Left ventricle myocardium superior (tissue), 1 donor: Measurements from ENCODE around the gene LIPE. TPM values are rescaled to one million over a fixed set of nuclear protein-coding genes. Genes with fewer than 3 reads are reported as not detected.

Source experiments
- ATAC-seq: fragments of 200-7000 bp; cut with Tn5 transposase; one replicate; pipeline ENCODE4 v1.9.1; 2020; ENCODE audit warnings: mild to moderate bottlenecking, moderate library complexity
- DNase-seq: peaks from one replicate; pipeline ENCODE4 v3.0.0-alpha.2; 2020
- intact Hi-C: fragments of 100-400 bp; cut with micrococcal nuclease; formaldehyde crosslinking; loops from one replicate; pipeline ENCODE4 v1.11.0; 2022
- total RNA-seq: library from RNA; stranded (reverse); fragmentation: NEBNext Ultra II Directional; extraction: Animal tissue kit (Norgen Biotek cat#: 25700); gene quantifications from one replicate; pipeline ENCODE4 v1.2.1, GENCODE V29; 2021
- donor health status: DM: no; HTN: yes; CAD: no; lungs with severe emphysema.

LIPE gene
- total RNA-seq, 1 donor from 2014 or later = 41.0 TPM

- intact Hi-C loops = no loop called here
- no peak for DNase-seq
- no peak for ATAC-seq
Measured at GRCh38 chr19:42368360-42368759, 58.8 kb downstream of the LIPE start.

DNA sequence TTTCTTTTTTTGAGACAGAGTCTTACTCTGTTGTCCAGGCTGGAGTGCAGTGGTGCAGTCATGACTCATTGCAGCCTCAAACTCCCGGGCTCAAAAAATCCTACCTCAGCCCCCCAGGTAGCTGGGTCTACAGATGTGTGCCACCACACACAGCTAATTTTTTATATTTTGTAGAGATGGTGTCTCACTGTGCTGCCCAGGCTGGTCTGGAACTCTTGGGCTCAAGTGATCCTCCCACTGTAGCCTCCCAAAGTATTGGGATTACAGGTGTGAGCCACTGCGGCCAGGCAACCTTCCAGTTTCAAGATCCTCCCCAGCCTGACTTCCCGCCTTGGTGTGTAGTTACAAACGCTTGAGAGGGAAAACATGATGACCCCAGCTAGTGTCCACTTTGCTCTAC is 59.3 kb downstream of the LIPE start:
- DNase-seq = no peak
- ATAC-seq = no peak
- intact Hi-C loops = no loop called here

- intact Hi-C loops = no loop called here
- DNase-seq (no peak), ATAC-seq (peak; percentile 70)
Measured at GRCh38 chr19:42366673-42367072, 60.5 kb downstream of the LIPE start.

DNA sequence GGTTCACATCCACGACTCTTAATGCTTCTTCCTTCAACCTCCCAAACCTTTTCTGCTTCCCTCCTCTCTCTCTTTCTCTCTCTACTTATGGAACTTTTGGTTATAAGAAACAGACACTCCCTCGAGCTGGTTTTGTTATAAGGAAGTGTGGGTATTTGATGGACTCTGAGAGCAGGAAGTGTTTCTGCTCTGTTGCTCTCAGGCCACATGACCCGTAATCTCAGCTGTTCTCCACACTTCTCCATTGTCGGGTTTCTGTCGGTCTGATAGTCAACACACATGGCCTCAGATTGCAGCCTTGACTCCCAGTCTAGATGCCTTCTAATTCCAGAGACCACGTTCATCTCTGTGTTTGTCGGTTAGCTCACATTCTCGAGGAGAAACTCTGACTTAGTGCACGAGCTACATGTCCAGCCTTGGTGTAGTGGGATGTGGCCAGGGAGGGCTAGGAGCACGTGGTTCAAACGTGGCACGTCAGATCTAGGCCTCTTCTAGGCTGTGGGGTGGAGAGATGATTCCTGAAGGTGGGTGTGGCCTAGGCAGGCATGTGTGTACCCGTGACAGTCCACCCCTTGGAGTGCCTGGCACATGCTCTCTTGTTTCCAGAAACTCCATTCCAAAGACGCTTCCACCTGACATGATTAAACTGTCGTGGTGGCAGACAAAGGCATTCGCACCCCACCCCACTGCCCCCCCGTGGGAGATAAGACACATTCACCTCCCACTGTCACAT is 63.4 kb downstream of the LIPE start:
- ATAC-seq (no peak), DNase-seq (no peak)
- intact Hi-C loops = no loop called here

DNA sequence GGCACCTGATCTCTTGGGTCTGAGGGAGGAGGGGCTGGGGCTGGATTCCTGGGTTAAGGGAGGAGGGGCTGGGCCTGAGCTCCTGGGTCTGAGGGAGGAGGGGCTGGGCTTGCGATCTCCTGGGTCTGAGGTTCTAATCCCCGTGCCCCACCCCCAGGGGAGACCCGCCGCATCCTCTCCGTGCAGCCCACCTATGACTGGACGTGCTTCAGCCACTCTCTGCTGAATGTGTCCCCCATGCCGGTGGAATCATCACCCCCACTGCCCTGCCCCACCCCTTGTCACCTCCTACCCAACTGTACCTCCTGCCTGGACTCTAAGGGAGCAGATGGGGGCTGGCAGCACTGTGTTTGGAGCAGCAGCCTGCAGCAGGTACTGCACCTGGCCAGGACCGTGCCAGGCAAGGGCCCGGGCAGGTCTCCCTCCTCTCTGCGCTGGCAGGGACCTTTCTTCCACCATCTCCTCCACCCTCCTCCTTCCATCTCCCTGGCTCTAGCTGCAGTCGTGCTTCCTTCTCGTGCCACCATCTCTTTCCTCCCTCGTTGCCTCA is 64.2 kb downstream of the LIPE start:
- intact Hi-C loops = no loop called here
- DNase-seq = no peak
- ATAC-seq = no peak

GRCh38 chr19:42362342-42362741 is 64.8 kb downstream of the LIPE start:
- DNase-seq (no peak), ATAC-seq (no peak)
- intact Hi-C loops = no loop called here

DNA sequence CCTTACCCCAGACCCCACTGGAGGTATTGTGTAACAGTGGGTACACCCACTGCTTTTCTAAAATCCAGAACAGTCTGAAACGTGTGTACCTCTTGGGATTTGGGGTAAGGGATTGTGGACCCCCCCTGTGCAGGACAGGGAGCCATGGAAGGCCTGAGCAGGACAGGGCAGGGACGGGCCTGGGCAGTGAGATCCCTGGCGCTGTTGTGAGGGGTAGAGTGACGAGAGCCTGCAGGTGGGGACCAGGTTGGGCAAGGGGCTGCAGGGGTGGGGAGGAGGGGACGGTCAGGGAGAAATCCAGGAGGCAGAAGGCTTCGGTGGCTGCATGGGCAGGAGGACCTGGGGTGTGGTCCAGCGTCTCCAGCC is 65.7 kb downstream of the LIPE start:
- no peak for ATAC-seq
- DNase-seq = no peak
- intact Hi-C loops = no loop called here

DNA sequence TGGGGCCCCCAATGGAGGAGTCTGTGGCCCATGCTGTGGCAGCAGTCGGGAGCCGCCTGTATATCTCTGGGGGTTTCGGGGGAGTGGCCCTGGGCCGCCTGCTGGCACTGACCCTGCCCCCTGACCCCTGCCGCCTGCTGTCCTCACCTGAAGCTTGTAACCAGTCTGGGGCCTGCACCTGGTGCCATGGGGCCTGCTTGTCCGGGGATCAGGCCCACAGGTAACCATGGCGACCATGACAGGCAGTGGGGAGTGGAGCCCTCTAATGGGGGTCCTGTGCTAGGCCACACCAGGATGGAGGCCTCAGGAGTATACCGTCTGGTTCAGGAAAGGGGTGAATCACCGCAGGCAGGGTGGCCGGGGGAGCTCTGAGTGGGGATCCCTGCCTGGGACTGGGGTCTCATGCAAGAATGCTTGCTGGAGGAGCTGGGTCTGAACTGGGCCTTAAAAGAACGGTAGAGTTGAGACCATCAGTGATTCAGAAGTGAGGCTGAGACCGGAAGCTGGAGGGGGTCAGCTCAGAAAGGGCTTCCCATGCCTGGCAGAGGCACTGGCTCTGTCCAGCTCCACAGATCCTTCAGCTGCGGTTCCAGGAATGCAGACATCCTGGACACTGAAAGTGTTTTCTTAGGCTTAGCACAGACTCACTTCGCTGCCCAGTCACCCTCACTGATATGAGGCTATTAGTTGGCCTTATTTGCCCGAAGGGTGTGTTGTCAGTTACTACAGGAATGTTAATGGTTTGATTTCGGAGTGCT is 66.2 kb downstream of the LIPE start:
- ATAC-seq (no peak), DNase-seq (no peak)
- intact Hi-C loops = no loop called here

DNA sequence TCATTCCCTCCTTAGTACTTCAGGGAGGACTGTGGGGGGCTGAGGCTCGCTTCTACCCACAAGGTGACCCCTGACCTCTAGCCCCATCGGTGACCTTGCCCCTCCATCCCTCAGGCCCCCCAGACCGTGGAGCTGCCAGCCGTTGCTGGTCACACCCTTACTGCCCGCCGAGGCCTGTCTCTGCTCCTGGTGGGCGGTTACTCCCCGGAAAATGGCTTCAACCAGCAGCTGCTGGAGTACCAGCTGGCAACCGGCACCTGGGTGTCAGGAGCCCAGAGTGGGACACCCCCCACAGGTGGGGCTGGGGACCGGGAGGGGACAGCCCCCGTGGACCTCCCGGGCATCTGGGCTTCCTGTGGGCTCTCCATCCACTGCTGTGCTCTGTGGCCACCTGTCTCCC is 69.9 kb downstream of the LIPE start:
- no peak for ATAC-seq
- DNase-seq = no peak
- intact Hi-C loops = no loop called here

- intact Hi-C loops = no loop called here
- DNase-seq (no peak), ATAC-seq (no peak)
Measured at GRCh38 chr19:42356686-42357085, 70.5 kb downstream of the LIPE start.

GRCh38 chr19:42355896-42356295 is 71.3 kb downstream of the LIPE start:
- ATAC-seq (no peak), DNase-seq (no peak)
- intact Hi-C loops = no loop called here

DNA sequence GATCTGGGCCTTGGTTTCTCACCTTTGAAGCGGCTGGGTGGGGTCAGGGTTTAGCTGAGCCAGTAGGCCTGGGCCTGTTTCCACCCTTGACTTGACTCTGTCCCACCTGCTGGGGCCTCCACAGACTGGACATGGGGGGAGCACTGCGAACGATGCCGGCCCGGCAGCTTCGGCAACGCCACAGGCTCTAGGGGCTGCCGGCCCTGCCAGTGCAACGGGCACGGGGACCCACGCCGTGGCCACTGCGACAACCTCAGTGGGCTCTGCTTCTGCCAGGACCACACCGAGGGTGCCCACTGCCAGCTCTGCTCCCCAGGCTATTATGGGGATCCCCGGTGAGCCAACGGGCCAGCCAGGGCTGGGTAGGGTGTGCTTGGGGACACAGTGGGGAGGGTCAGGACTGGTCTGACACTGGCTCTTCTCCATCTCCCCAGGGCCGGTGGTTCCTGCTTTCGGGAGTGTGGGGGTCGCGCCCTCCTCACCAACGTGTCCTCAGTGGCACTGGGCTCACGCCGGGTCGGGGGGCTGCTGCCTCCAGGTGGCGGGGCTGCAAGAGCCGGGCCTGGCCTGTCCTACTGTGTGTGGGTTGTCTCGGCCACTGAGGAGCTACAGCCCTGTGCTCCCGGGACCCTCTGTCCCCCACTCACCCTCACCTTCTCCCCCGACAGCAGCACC is 73.7 kb downstream of the LIPE start:
- DNase-seq (no peak), ATAC-seq (no peak)
- intact Hi-C loops = no loop called here

- intact Hi-C loops = no loop called here
- no peak for DNase-seq
- no peak for ATAC-seq
Measured at GRCh38 chr19:42352301-42353259, 74.6 kb downstream of the LIPE start.

Other genes with a start within 250 kb of the LIPE start
- 17.2 TPM for gene DEDD2, start 209.7 kb downstream of the LIPE start, total RNA-seq
- 6.7 TPM for gene ZNF526, start 207.1 kb downstream of the LIPE start, total RNA-seq
- 40.0 TPM for gene GSK3A, start 184.8 kb downstream of the LIPE start, total RNA-seq
- gene ERF, start 172.3 kb downstream of the LIPE start, total RNA-seq = 46.0 TPM
- 37.1 TPM for gene CIC, start 158.1 kb downstream of the LIPE start, total RNA-seq
- not detected for gene PRR19, start 125.3 kb downstream of the LIPE start, total RNA-seq
- gene PAFAH1B3, start 124.8 kb downstream of the LIPE start, total RNA-seq = 2.6 TPM
- 0.64 TPM for gene TMEM145, start 114.1 kb downstream of the LIPE start, total RNA-seq
- 37.4 TPM for gene MEGF8, start 101.8 kb downstream of the LIPE start, total RNA-seq
- gene CNFN, start 37.1 kb downstream of the LIPE start, total RNA-seq = 0.55 TPM
- gene CXCL17, start 15.6 kb upstream of the LIPE start, total RNA-seq = not detected
- 4.0 TPM for gene CEACAM1, start 101.1 kb upstream of the LIPE start, total RNA-seq
- not detected for gene CEACAM8, start 167.5 kb upstream of the LIPE start, total RNA-seq